SH-SY5Y (cell line): ENCODE results near the gene MED13.

Experiments
- GATA2 ChIP-seq: IDR thresholded peaks from 2 replicates; pipeline ENCODE4 v1.6.1; 2011; ENCODE audit warnings: mild to moderate bottlenecking, low read depth, low read length
- GATA3 ChIP-seq: IDR thresholded peaks from 2 replicates; pipeline ENCODE4 v1.6.1; 2011; ENCODE audit warnings: low read depth, mild to moderate bottlenecking, low read length, moderate library complexity

MED13 gene

GRCh38 chr17:61989509-61989908 lies 75.6 kb downstream of the MED13 start:
- no peak for TF ChIP-seq GATA3
- no peak for TF ChIP-seq GATA2

- TF ChIP-seq GATA3 (no peak), GATA2 (no peak)
Measured at GRCh38 chr17:61986898-61987297, 78.2 kb downstream of the MED13 start.

- TF ChIP-seq GATA3, result no peak
Measured at GRCh38 chr17:61984821-61985220, 80.3 kb downstream of the MED13 start.

GRCh38 chr17:61981323-61981722 lies 83.8 kb downstream of the MED13 start:
- TF ChIP-seq GATA2 (no peak), GATA3 (no peak)

- TF ChIP-seq GATA2, result no peak
- no peak for TF ChIP-seq GATA3
Measured at GRCh38 chr17:61980535-61980934, 84.5 kb downstream of the MED13 start.

- TF ChIP-seq GATA2 (no peak), GATA3 (no peak)
Measured at GRCh38 chr17:61974115-61974514, 91.0 kb downstream of the MED13 start.

GRCh38 chr17:61972311-61972710 lies 92.8 kb downstream of the MED13 start:
- TF ChIP-seq GATA2 (no peak), GATA3 (no peak)

- TF ChIP-seq GATA2, result no peak
- no peak for TF ChIP-seq GATA3
Measured at GRCh38 chr17:61970030-61970429, 95.0 kb downstream of the MED13 start.

GRCh38 chr17:61968757-61969156 lies 96.3 kb downstream of the MED13 start:
- TF ChIP-seq GATA2 (no peak), GATA3 (no peak)

GRCh38 chr17:61967729-61968128 lies 97.3 kb downstream of the MED13 start:
- no peak for TF ChIP-seq GATA3
- no peak for TF ChIP-seq GATA2

GRCh38 chr17:61966191-61966590 lies 98.9 kb downstream of the MED13 start:
- TF ChIP-seq GATA2 (peak; percentile 39; the same call in 1 of the 2 replicates), GATA3 (no peak)

- TF ChIP-seq GATA2 (no peak), GATA3 (no peak)
Measured at GRCh38 chr17:61955619-61956018, 109.5 kb downstream of the MED13 start.

GRCh38 chr17:61947367-61948078 lies 117.6 kb downstream of the MED13 start:
- TF ChIP-seq GATA2 (no peak), GATA3 (no peak)

GRCh38 chr17:61946359-61946758 lies 118.7 kb downstream of the MED13 start:
- TF ChIP-seq GATA3 (no peak), GATA2 (no peak)

- TF ChIP-seq GATA3 (no peak), GATA2 (no peak)
Measured at GRCh38 chr17:61943117-61943516, 122.0 kb downstream of the MED13 start.

GRCh38 chr17:61942085-61942484 lies 123.0 kb downstream of the MED13 start:
- TF ChIP-seq GATA3 (no peak), GATA2 (no peak)
